ENCODE data around the gene ZNF764.
"Not testable (repeated sequence)": the region's sequence is repeated elsewhere in the genome, so short reads cannot be mapped to it uniquely, and the experiment has no call there.

- TF ChIP-seq, protein P1, sequence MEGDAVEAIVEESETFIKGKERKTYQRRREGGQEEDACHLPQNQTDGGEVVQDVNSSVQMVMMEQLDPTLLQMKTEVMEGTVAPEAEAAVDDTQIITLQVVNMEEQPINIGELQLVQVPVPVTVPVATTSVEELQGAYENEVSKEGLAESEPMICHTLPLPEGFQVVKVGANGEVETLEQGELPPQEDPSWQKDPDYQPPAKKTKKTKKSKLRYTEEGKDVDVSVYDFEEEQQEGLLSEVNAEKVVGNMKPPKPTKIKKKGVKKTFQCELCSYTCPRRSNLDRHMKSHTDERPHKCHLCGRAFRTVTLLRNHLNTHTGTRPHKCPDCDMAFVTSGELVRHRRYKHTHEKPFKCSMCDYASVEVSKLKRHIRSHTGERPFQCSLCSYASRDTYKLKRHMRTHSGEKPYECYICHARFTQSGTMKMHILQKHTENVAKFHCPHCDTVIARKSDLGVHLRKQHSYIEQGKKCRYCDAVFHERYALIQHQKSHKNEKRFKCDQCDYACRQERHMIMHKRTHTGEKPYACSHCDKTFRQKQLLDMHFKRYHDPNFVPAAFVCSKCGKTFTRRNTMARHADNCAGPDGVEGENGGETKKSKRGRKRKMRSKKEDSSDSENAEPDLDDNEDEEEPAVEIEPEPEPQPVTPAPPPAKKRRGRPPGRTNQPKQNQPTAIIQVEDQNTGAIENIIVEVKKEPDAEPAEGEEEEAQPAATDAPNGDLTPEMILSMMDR (IDR thresholded peaks at IDR 0.05; ENCODE audit: low read depth, low read length, missing input control), result not testable (repeated sequence)
- TF ChIP-seq MAX (IDR thresholded peaks at IDR 0.05); RAD21 (IDR thresholded peaks at IDR 0.05); TAF1 (conservative IDR thresholded peaks at IDR 0.05); REST (IDR thresholded peaks at IDR 0.05); GABPA (IDR thresholded peaks at IDR 0.05 in 1 of 2, conservative IDR thresholded peaks at IDR 0.05 in 1 of 2); HNF4G (IDR thresholded peaks at IDR 0.05): not testable (repeated sequence)
Measured at GRCh38 chr16:30539986-30540526, 18.1 kb downstream of the ZNF764 start.
